ENCODE results near the gene TRA2B.
"Not testable (repeated sequence)": the region's sequence is repeated elsewhere in the genome, so short reads cannot be mapped to it uniquely, and the experiment has no call there.

Gene TRA2B

DNA sequence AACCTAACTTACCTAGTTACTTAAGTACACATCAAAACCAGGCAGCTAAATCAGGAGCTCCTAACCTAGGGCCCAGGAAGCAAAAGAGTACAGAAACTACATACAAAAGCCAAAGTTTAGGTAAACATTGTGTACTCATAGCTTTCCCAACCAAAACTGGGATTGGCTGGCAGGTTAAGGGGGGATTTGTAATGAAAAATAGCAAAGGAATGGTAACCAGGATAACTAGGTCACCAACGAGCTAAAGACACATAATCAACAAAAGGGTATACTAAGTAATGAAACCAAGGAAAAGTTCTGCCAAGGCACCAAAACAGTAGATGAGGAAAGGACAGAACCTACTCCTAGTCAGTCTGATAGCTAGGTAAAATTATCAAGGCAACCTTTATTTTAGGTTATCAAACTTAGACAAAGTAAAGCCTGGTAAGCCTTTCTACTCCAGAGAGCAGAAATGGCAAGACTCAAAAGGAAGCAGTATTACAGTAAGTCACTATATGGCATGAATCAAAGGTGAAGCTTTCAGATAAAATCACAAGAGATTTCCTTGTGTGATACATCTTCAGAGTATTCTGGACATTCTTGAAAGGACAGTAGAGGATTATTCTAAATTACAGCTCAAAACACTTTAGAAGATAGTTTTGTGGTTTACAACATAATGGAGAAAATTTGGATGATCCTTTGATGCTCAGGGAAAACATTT lies 10.2 kb downstream of the TRA2B start:
- no peak for DNase-seq (ENCODE audit: low read depth)

DNA sequence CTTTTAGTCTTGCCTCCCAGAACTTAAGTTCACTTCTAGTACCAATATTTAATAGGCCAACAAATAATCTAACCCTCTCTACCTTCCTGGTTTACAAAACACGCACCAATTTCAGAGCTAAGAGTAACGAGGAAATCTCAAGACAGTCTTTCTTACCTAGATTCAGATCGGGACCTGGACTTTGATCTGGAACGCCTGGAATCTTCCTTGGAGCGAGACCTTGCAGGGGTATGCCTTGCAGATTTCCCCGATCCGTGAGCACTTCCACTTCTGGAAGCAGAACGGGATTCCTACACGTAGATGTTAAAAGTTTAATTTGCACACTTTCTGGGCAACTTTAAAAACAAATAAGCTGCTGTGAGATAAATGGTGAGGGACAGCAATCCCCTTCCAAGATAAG lies 11.4 kb downstream of the TRA2B start:
- DNase-seq (ENCODE audit: low read depth), result no peak

DNA sequence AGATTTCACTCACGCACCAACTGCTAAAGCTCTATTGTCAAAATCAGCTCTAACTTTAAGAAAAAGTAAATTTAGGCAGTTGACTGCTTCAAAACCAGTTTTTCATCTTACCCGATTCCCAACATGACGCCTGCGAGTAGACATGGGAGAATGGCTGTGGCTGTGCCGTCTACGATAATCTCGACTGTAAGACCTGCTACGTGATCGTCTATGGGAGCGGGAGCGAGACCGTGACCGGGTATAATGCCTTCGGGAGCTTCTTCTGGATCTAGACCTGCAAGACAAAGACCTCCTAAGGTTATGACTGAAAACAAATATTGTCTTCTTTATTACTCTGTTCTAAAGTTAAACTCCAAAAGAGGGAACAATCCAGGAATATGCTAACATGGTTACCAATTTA lies 12.5 kb downstream of the TRA2B start:
- DNase-seq (ENCODE audit: low read depth), result no peak

DNA sequence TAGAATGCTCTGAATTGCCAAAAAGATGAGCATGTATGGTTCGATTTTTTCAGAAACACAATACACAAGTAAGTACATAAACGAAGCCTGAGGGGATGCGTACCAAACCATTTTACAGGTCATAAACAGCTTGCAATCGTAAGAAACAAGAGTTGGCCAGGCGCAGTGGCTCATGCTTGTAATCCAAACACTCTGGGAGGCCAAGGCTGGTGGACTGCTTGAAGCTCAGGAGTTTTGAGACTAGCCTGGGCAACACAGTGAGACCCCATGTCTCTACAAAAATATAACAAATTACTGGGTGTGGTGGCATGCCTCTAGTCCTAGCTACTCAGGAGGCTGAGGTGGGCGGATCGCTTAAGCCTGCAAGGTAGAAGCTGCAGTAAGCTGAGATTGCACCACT lies 13.4 kb downstream of the TRA2B start:
- DNase-seq (ENCODE audit: low read depth), result no peak

DNA sequence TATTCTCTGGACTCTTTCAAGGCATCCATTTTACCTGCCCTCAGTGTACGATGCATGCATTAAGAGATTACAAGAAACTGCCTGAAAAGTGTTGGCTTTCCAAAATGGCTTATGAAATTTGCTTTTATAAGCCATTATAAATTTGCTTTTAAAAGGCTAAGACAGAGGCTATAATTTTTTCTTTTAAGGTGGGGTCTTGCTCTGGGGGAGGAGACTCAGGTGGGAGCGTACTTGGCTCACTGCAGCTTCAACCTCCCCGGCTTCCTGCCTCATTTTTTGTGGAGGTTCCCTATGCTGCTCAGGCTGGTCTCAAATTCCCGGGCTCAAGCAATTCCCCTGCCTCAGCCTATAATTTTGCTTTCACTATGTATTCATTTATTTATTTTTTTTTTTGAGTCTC lies 17.6 kb downstream of the TRA2B start:
- no peak for DNase-seq (ENCODE audit: low read depth)

DNA sequence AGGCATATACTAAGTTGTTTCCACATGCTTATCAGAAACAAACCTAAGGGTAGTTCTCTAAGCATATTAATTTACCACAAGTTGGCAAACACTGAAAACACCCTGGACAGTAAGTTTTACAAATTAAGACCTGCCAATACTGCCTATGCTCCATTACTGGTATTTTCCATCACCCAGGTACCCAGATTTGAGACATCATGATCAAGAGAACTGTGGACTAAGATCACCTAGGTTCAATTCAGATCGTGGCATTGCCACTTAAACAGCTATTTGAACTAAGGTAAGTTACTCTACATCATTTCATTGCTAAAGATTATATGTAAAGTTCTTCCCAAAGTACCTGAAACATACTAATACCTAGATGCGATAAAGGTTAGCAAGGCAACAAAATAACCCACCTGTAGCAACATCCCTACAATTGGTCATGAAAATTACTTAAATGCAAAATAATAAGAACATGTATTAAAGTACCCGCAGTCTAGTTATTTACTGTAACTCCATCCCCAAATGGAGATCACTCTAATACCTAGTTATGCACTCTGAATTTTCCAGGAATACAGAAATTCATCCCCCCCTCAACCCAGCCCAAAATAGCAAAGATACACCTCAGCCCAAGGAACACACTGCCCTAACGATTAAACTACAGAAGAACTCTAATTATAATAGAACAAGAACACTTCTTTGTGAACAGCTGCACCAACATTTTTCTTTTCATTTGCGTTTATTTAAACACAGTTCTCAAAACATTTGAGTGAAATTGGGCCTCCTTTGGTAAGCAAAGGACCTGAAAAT lies 21.6 kb downstream of the TRA2B start:
- DNase-seq (ENCODE audit: low read depth), result no peak

DNA sequence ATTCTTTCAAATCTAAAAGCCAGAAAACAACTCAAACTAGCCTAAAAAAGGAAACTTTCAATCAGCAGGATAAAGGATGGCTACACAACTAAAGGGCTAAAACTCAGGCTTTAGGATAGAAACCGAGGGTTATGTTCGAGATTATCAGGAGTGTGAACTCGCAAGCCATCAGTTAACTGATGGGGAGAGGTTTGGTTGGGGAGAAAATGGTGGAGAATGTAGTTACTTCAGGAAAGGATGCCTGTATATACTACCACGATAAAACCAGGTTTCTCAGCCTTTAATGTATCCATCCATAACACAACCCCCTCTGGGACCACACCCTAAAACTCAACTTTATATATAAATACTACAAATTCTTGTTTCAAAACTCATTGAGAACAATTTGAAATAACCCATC lies 22.2 kb downstream of the TRA2B start:
- DNase-seq (ENCODE audit: low read depth), result no peak

DNA sequence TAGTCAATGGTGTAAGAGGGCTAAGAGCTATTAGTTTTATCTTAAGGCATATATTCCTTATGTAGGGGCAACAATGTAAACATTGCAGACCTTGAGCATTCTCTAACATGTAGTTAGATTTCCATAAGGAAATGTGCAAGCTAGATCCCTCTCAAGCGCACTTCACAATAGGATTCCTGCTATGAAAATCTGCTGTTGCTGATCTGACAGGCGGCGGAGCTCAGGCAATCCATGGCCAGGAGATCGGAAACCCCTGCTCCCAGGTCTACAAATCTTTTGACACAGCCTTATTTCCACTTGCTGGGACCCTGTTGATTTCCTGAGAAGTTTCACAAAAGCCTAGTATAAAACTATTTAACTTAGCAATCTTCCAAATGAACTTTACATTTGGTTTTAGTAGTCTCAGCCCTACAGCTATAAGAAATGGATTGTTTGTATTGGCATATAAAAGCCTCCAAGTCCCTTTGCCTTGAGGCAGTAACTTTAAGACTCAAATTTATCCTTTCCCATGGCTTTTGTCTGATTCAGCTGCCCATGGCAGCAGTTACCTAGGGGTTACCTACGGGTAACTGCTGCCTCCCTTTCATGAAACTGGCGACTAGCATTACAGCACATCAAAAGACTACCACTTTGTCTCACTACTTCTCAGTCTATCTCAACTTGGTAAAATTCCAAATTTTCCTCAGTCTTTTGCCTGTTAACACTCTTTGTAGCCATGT lies 22.7 kb downstream of the TRA2B start:
- DNase-seq (ENCODE audit: low read depth), result no peak

DNA sequence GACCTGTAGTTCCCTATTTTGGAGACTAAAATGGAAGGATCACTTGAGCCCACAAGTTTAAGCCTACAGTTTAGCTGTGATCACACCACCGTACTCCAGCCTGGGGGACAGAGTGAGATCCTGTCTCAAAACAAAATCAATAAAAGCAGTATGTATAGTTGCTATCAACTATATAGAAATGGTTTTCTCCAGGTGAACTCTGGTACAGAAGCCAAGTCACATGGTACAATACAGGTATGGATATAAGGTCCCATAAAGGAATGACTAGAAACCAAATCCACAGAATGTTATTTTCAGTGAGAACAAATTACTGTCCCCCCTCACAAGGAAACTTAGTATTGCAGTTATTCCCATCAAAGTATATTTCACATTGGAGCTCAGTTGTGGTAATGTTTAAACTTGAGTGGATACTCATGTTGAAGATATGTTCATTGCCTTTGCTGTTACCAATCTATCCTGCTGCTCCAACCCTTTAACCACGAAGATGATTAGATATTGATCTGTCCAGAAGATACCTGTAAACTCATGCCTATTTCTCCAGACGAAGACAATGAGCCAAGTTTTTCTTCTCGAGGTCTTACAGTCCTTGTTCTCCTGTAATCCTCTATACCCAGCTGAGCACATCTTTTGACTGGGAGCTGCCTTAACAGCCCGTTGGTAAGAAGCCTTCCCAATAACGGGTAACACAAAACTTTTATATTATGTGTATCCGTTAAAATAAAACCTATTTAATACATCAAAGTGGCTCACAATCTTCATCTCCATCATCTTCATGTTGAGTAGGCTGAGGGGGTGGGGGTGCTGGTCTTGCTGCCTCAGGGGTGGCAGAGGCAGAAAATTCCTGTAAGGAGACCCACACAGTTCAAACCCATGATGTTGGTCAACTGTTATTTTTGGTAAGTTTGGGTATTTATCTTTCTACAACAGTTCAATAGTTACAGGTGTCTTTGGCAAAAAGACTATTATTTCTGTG lies 24.6 kb downstream of the TRA2B start:
- DNase-seq (ENCODE audit: low read depth), result no peak

DNA sequence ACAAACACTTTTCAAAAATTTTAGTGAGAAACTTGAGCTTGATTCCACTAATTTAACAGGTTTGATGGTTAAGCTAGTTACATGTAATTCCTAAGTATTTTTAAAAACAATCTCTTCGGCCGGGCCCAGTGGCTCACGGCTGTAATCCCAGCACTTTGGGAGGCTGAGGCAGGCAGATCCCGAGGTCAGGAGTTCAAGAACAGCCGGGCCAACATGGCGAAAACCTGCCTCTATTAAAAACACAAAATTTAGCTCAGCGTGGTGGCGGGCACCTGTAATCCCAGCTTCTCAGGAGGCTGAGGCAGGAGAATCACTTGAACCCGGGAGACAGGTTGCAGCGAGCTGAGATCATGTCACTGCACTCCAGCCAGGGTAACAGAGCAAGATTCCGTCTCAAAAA lies 25.3 kb downstream of the TRA2B start:
- no peak for DNase-seq (ENCODE audit: low read depth)

DNA sequence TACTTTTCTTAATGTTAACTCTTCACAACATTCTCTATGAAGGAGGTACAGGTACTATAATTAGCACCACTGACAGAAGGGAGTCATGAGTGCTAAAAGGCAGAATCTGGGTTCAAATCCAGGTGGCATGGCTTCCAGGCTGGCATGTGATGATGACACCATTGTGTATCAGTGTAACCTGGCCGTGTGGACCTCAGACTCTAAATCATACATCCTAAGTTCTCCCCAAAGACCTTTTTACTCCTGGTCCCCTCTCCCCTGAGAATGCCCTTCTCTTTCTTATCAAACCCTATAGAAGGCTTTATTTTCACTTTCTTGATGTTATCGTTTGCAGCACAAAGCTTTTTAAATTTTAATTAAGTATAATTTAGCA lies 26.8 kb downstream of the TRA2B start:
- not testable (repeated sequence) for DNase-seq (ENCODE audit: low read depth)

DNA sequence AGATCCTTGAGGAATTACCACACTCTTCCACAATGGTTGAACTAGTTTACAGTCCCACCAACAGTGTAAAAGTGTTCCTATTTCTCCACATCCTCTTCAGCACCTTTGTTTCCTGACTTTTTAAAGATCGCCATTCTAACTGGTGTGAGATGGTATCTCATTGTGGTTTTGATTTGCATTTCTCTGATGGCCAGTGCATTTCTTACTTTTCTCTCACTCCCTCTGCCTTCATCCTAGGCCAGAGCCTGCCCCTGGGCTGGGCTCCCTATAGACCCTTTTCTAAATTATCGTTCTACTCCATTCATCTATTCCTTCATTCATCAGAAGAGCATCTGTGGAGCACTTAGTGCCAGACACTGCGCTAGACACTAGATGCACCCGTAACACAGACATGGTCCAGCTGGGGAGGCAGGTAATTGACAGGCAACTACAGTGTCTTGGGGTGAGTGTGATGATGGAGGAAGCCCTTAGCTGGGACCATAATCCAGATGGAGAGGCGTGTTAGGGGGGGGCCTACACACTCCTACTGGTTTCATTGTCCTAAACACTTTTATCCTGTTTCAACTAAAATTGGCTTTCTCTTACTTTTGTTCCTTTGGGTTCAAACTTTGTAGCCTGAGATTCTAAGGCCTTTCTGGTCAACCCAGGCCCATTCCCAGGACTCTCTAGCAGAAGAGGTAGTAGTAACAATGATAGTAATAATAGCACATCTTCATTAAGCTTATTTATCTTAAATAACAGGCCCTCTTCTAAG lies 27.3 kb downstream of the TRA2B start:
- DNase-seq (ENCODE audit: low read depth), result not testable (repeated sequence)

DNA sequence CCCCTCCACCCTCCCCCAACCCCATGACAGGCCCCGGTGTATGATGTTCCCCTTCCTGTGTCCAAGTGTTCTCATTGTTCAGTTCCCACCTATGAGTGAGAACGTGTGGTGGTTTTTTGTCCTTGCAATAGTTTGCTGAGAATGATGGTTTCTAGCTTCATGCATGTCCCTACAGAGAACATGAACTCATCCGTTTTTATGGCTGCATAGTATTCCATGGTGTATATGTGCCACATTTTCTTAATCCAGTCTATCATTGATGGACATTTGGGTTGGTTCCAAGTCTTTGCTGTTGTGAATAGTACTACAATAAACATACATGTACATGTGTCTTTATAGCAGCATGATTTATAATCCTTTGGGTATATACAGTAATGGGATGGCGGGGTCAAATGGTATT lies 27.9 kb downstream of the TRA2B start:
- DNase-seq (ENCODE audit: low read depth), result not testable (repeated sequence)

DNA sequence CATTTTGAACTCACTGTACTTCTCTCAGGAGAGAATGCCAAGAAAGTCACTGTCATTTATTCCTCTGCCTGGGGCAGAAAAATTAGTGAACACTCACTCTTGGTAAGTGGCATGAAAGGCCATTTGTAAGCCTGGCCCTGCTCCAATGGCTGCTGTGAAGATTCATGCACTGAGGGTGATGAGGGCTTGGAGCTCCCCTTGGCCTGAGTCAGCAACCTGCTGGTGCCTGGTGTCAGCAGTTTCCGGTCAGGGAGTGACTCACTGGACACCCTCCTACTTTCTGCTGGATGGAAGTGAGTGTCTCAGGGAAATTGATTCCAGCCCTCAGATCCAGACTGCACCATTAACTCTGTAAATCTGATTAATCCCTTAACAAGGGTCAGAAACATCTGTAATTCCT lies 37.6 kb downstream of the TRA2B start:
- no peak for DNase-seq (ENCODE audit: low read depth)

DNA sequence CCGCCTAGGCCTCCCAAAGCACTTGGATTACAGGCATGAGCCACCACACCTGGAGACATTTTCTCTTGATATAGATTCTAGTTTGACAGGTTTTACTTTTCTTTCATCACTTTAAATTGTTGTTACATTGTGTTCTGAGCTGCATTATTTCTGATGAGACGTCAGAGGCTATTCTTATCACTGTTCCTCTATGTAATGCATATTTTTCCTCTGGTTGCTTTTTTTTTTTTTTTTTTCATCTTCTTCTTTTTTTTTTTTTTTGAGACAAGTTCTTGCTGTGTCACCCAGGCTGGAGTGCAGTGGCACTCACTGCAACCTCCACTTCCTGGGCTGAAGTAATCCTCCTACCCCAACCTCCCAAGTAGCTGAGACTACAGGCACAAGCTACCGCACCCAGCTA lies 41.2 kb downstream of the TRA2B start:
- no peak for DNase-seq (ENCODE audit: low read depth)

DNA sequence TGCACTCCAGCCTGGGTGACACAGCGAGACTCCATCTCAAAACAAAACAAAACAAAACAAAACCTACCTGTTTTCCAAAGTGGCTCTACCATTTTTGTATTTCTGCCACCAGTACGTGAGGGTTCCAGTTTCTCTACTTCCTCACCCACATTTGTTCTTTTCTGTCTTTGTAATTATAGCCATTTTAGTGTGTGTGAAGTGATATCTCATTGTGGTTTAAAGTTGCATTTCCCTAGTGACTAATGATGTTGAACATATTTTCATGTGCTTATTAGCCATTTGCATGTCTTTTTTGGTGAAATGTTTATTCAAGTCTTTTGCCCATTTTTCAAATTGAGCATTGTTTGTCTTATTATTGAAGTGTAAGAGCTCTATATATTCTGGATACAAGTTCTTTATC lies 50.7 kb downstream of the TRA2B start:
- no peak for DNase-seq (ENCODE audit: low read depth)

DNA sequence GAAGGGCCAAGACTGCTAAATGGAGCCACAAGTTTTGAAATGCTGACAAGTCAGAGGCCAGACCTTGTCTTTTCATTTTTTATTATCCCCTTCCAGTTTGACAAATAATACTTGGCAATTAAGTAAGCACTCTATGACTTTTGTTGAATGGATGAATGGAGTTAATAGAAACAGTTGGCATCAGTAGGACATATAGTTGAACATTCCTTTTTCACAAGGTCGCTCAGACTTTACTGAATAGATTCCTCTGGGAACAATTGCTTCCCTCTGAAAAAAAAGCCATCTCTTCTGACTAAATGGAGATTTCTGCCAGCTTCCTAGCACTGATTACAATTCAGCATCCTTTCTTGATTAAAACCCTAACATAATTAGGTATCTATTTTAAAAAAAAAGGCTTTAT lies 53.2 kb downstream of the TRA2B start:
- no peak for DNase-seq (ENCODE audit: low read depth)

DNA sequence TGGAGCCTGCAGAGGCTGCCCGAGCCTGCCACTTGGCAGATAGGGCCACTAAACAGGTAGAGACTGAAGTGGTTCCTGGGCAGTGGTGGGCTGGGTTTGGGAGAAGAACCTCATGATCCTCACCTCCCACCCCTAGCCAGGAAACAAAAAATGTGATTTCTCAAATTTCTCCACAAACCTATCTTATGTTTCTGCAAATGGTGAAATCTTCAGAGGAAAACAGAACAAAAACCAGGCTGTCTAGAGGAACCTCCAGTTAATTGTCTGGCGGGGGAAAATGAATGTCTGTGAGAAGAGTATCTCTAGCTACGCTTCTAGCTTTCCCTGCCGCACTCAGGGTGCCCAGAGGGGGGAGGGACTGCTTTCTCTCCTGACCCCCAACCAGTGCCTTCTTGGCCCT lies 55.9 kb downstream of the TRA2B start:
- no peak for DNase-seq (ENCODE audit: low read depth)

DNA sequence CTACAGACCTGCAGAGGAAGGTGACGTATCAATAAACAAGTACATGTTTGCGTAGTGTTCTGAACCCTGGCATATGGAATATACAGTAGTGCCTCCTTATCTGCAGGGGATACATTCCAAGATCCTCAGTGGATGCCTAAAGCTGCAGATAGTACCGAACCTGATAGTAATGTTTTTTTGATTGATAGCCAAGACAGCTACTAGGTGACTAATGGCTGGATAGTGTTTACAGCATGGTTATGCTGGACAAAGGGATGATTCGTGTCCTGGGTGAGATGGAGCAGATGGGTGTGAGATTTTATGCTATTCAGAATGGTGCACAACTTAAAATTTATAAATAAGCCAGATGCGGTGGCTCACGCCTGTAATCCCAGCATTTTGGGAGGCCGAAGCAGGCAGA lies 57.2 kb downstream of the TRA2B start:
- no peak for DNase-seq (ENCODE audit: low read depth)

DNA sequence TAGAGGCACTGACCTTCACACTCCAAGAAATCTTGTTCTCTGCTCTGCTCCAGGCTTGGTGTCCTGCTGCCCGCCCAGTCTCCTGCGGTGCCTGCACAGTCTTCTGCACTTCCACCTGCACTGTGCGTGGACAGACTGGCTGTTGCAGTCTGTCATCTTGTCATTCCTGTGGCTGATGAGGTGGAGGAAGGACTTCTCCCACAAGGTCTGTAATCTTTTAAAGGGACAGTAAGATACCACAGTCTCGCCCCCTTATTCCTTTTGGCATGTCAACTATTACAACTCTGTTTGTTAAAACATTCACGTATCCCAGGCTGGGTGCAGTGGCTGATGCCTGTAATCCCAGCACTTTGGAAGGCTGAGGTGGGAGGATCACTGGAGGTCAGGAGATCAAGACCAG lies 58.9 kb downstream of the TRA2B start:
- no peak for DNase-seq (ENCODE audit: low read depth)

DNA sequence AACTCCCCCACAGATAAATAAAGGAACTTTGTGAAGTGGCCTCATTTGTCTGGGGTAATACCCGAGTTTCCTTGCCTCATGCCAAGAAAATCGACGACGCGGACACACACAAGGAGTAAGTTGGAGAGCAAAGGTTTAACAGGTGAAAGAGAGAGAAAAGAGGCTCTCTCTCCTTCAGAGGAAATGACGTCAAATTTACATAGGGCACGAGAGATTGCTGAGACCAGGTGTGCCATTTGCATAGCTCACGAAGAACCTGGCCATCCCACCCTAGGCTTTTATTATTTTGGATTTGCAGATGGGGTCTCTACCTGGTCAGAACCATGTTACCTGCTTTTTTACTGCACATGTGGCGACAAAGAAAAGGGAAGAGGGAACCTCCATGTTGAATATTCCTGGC lies 63.7 kb downstream of the TRA2B start:
- no peak for DNase-seq (ENCODE audit: low read depth)
